GM12878 (cell line): Measurements from ENCODE around the gene SEMA5A.

Experiments used
- CBFB ChIP-seq: IDR thresholded peaks from 2 replicates; pipeline ENCODE4 v1.6.1; 2016; ENCODE audit warnings: antibody characterized with exemption, low read depth
- CTCF ChIP-seq, 3 experiments: IDR thresholded peaks in 2 of 3; conservative IDR thresholded peaks in 1 of 3; 2 replicates each; pipeline ENCODE4 v1.5.1; 2011; ENCODE audit warnings: low read depth in 3 of 3, low read length in 3 of 3, mild to moderate bottlenecking in 3 of 3, control low read depth in 2 of 3, moderate library complexity in 2 of 3, inconsistent platforms in 1 of 3, mixed read lengths in 1 of 3; ENCODE audit not compliant: control insufficient read depth in 2 of 3, insufficient read depth in 1 of 3; ENCODE audit errors: extremely low read depth in 1 of 3
- EP300 ChIP-seq, 2 experiments: fragments of 150-350 bp in 1 of 2; IDR thresholded peaks; 2 replicates each; pipeline ENCODE4 v1.6.1; 2011 to 2012; ENCODE audit warnings: low read depth in 2 of 2, low read length in 2 of 2, borderline replicate concordance in 1 of 2, improper control_type of control experiment in 1 of 2, inconsistent platforms in 1 of 2; ENCODE audit not compliant: control insufficient read depth in 1 of 2
- EZH2 ChIP-seq: IDR thresholded peaks from 2 replicates; pipeline ENCODE4 v1.6.1; 2012; ENCODE audit warnings: low read depth, mild to moderate bottlenecking, control low read depth, inconsistent platforms, low read length, borderline replicate concordance; ENCODE audit not compliant: control insufficient read depth
- FOS ChIP-seq: IDR thresholded peaks from 3 replicates; pipeline ENCODE4 v1.6.1; 2011; ENCODE audit warnings: borderline replicate concordance; ENCODE audit not compliant: insufficient read length; ENCODE audit errors: extremely low read depth
- NFXL1 ChIP-seq: fragments of 450-650 bp; IDR thresholded peaks from 2 replicates; pipeline ENCODE4 v1.6.1; 2017; ENCODE audit warnings: antibody characterized with exemption, mild to moderate bottlenecking, borderline replicate concordance
- POLR2A ChIP-seq: IDR thresholded peaks from 2 replicates; pipeline ENCODE4 v1.6.1; 2011; ENCODE audit warnings: low read depth, mild to moderate bottlenecking, low read length
- RAD21 ChIP-seq: IDR thresholded peaks from 2 replicates; pipeline ENCODE4 v1.6.1; 2011; ENCODE audit warnings: mild to moderate bottlenecking, low read depth, low read length, moderate library complexity; ENCODE audit not compliant: insufficient read depth
- SREBF1 ChIP-seq: IDR thresholded peaks from 2 replicates; pipeline ENCODE4 v1.6.1; 2012; ENCODE audit warnings: mild to moderate bottlenecking, low read length
- TARDBP ChIP-seq: IDR thresholded peaks from 2 replicates; pipeline ENCODE4 v1.6.1; 2016; ENCODE audit warnings: borderline replicate concordance
- USF2 ChIP-seq: IDR thresholded peaks from 2 replicates; pipeline ENCODE4 v1.6.1; 2011; ENCODE audit warnings: low read depth, low read length, improper control_type of control experiment, borderline replicate concordance
- YBX1 ChIP-seq: fragments of 450-650 bp; IDR thresholded peaks from 2 replicates; pipeline ENCODE4 v1.6.1; 2016; ENCODE audit warnings: antibody characterized with exemption
- ZNF274 ChIP-seq: IDR thresholded peaks from one replicate; pipeline ENCODE4 v1.8.0; 2011; ENCODE audit not compliant: insufficient read length, insufficient read depth
- TF ChIP-seq, protein P1 (sequence below): fragments of 450-650 bp; IDR thresholded peaks from 2 replicates; pipeline ENCODE4 v1.6.1; 2017; ENCODE audit warnings: mild to moderate bottlenecking

DNA sequence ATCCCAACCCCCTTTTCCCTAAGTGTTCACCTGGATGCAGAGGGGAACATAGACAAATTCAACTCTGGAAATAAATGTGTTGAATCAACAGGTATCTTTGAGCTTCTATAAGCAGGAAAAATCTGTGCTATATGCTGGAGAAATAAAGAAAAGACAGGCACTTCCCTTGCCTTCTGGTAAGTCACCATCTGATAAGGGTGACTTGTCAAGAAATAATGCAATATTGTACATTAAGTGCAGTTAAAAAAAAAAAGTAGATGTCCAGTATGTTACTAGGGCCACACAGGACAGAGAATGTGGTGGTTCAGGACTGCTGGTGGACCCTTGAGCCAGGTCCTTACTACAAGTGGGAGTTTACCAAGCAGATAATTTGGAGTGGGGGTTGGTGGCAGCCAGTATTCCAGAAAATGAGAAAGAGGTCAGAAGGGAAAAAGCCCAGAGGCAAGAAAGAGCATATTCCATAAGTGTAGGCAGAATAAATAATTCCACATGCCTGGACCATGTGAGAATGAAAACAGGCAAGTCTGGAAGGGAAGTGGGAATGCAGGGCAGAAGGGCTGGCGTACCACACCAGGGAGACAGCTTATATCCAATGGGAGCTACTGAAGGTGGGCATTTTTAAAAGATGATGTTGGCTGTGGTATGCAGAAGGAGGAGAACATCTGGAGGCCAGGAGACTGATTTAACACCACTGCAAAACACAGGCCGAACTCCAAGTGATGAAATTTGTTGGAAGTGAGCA is 209.9 kb downstream of the SEMA5A start:
- TF ChIP-seq TARDBP: no peak
- TF ChIP-seq CTCF (IDR thresholded peaks at IDR 0.05 in 2 of 3, conservative IDR thresholded peaks at IDR 0.05 in 1 of 3; ENCODE audit: control insufficient read depth in 2 of 3, extremely low read depth in 1 of 3, insufficient read depth in 1 of 3, low read depth in 3 of 3, low read length in 3 of 3): no peak
- TF ChIP-seq USF2: no peak
- TF ChIP-seq POLR2A: no peak
- no peak for TF ChIP-seq RAD21
- no peak for TF ChIP-seq EZH2
- TF ChIP-seq FOS: no peak
- no peak for TF ChIP-seq SREBF1
- no peak for TF ChIP-seq YBX1
- TF ChIP-seq ZNF274: no peak
- no peak for TF ChIP-seq NFXL1
- TF ChIP-seq, protein P1, sequence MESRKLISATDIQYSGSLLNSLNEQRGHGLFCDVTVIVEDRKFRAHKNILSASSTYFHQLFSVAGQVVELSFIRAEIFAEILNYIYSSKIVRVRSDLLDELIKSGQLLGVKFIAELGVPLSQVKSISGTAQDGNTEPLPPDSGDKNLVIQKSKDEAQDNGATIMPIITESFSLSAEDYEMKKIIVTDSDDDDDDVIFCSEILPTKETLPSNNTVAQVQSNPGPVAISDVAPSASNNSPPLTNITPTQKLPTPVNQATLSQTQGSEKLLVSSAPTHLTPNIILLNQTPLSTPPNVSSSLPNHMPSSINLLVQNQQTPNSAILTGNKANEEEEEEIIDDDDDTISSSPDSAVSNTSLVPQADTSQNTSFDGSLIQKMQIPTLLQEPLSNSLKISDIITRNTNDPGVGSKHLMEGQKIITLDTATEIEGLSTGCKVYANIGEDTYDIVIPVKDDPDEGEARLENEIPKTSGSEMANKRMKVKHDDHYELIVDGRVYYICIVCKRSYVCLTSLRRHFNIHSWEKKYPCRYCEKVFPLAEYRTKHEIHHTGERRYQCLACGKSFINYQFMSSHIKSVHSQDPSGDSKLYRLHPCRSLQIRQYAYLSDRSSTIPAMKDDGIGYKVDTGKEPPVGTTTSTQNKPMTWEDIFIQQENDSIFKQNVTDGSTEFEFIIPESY: no peak
- TF ChIP-seq EP300 (IDR thresholded peaks at IDR 0.05; ENCODE audit: borderline replicate concordance in 1 of 2, control insufficient read depth in 1 of 2, low read depth in 2 of 2, low read length in 2 of 2): no peak
- no peak for TF ChIP-seq CBFB
